ENCODE measurements around the gene SLX4.
"Not testable (repeated sequence)": the region's sequence is repeated elsewhere in the genome, so short reads cannot be mapped to it uniquely, and the experiment has no call there.

The SLX4 gene

GRCh38 chr16:3641801-3642396 lies 30.5 kb upstream of the SLX4 start:
- DNase-seq = no peak

GRCh38 chr16:3640632-3641501 lies 29.5 kb upstream of the SLX4 start:
- no peak for DNase-seq

- DNase-seq = no peak
Measured at GRCh38 chr16:3640207-3640606, 28.8 kb upstream of the SLX4 start.

GRCh38 chr16:3638916-3639644 lies 27.7 kb upstream of the SLX4 start:
- no peak for DNase-seq

GRCh38 chr16:3637371-3637923 lies 26.0 kb upstream of the SLX4 start:
- DNase-seq = no peak

GRCh38 chr16:3625911-3626732 lies 14.7 kb upstream of the SLX4 start:
- no peak for DNase-seq

- no peak for DNase-seq
Measured at GRCh38 chr16:3625331-3625730, 13.9 kb upstream of the SLX4 start.

GRCh38 chr16:3623642-3624041 lies 12.2 kb upstream of the SLX4 start:
- no peak for DNase-seq

GRCh38 chr16:3618769-3619141 lies 7.3 kb upstream of the SLX4 start:
- no peak for DNase-seq

- no peak for DNase-seq
Measured at GRCh38 chr16:3612510-3613466, 1.4 kb upstream of the SLX4 start.

GRCh38 chr16:3610698-3611145 lies 684 bp downstream of the SLX4 start:
- DNase-seq = no peak

GRCh38 chr16:3609895-3610697 lies 1.3 kb downstream of the SLX4 start:
- DNase-seq = no peak

- DNase-seq = not testable (repeated sequence)
Measured at GRCh38 chr16:3608976-3609375, 2.4 kb downstream of the SLX4 start.

GRCh38 chr16:3608069-3608468 lies 3.3 kb downstream of the SLX4 start:
- no peak for DNase-seq

GRCh38 chr16:3607634-3608033 lies 3.8 kb downstream of the SLX4 start:
- no peak for DNase-seq

GRCh38 chr16:3607161-3607560 lies 4.2 kb downstream of the SLX4 start:
- DNase-seq = no peak

GRCh38 chr16:3606441-3606840 lies 5.0 kb downstream of the SLX4 start:
- DNase-seq = no peak

- DNase-seq = no peak
Measured at GRCh38 chr16:3602320-3602653, 9.1 kb downstream of the SLX4 start.

- DNase-seq = no peak
Measured at GRCh38 chr16:3601614-3602319, 9.6 kb downstream of the SLX4 start.

- no peak for DNase-seq
Measured at GRCh38 chr16:3599922-3600321, 11.5 kb downstream of the SLX4 start.
